HepG2 (cell line): Measurements from ENCODE around the gene TBCCD1. TPM values are rescaled to one million over a fixed set of nuclear protein-coding genes. Genes with fewer than 3 reads are reported as not detected.

Experiments
- AKAP8 ChIP-seq: sonication (generic); formaldehyde crosslinking; IDR thresholded peaks from 2 replicates; pipeline ENCODE4 v1.5.1; 2020; ENCODE audit warnings: mild to moderate bottlenecking, missing genetic modification reagents
- BRCA1 ChIP-seq: sonication (generic); formaldehyde crosslinking; IDR thresholded peaks from 2 replicates; pipeline ENCODE4 v1.4.0; 2020; ENCODE audit warnings: missing genetic modification reagents
- CHCHD3 ChIP-seq: sonication (generic); formaldehyde crosslinking; IDR thresholded peaks from 2 replicates; pipeline ENCODE4 v1.8.0; 2022; ENCODE audit warnings: mild to moderate bottlenecking, missing genetic modification reagents, moderate library complexity
- KDM6A ChIP-seq: IDR thresholded peaks from 2 replicates; pipeline ENCODE4 v1.6.1; 2016; ENCODE audit warnings: low read depth
- MYPOP ChIP-seq: sonication (generic); formaldehyde crosslinking; IDR thresholded peaks from 2 replicates; pipeline ENCODE4 v1.8.1; 2023; ENCODE audit warnings: mild to moderate bottlenecking, moderate library complexity, missing genetic modification reagents
- NR0B2 ChIP-seq: sonication (generic); formaldehyde crosslinking; IDR thresholded peaks from 2 replicates; pipeline ENCODE4 v1.4.0; 2020; ENCODE audit warnings: mild to moderate bottlenecking, missing genetic modification reagents
- NR3C1 ChIP-seq: sonication (generic); formaldehyde crosslinking; IDR thresholded peaks from 2 replicates; pipeline ENCODE4 v1.4.0; 2020; ENCODE audit warnings: missing genetic modification reagents
- PHF5A ChIP-seq: IDR thresholded peaks from one replicate; pipeline ENCODE4 v1.6.1; 2018; ENCODE audit warnings: low read depth, missing genetic modification reagents; ENCODE audit not compliant: unreplicated experiment
- POLR2A ChIP-seq, 2 experiments: IDR thresholded peaks; 2 replicates each; pipeline ENCODE4 v1.6.1; 2011; ENCODE audit warnings: low read depth in 2 of 2, low read length in 2 of 2, mild to moderate bottlenecking in 1 of 2, moderate library complexity in 1 of 2; ENCODE audit not compliant: insufficient read depth in 1 of 2
- SRY ChIP-seq: sonication (generic); formaldehyde crosslinking; IDR thresholded peaks from 2 replicates; pipeline ENCODE4 v1.8.0; 2022; ENCODE audit warnings: mild to moderate bottlenecking, missing genetic modification reagents
- TSC22D2 ChIP-seq: sonication (generic); formaldehyde crosslinking; IDR thresholded peaks from 2 replicates; pipeline ENCODE4 v1.5.1; 2020; ENCODE audit warnings: missing genetic modification reagents, mild to moderate bottlenecking, borderline replicate concordance
- ZMYM2 ChIP-seq: sonication (generic); formaldehyde crosslinking; IDR thresholded peaks from 2 replicates; pipeline ENCODE4 v1.8.0; 2022; ENCODE audit warnings: mild to moderate bottlenecking, missing genetic modification reagents
- ZNF253 ChIP-seq: sonication (generic); formaldehyde crosslinking; IDR thresholded peaks from 2 replicates; pipeline ENCODE4 v1.8.0; 2022; ENCODE audit warnings: mild to moderate bottlenecking, missing genetic modification reagents, borderline replicate concordance
- ZNF318 ChIP-seq: sonication (generic); formaldehyde crosslinking; IDR thresholded peaks from 2 replicates; pipeline ENCODE4 v1.4.0; 2020; ENCODE audit warnings: mild to moderate bottlenecking, missing genetic modification reagents
- ZNF343 ChIP-seq: sonication (generic); formaldehyde crosslinking; IDR thresholded peaks from 2 replicates; pipeline ENCODE4 v1.4.0; 2020; ENCODE audit warnings: mild to moderate bottlenecking, missing genetic modification reagents
- ZNF572 ChIP-seq: sonication (generic); formaldehyde crosslinking; IDR thresholded peaks from 2 replicates; pipeline ENCODE4 v1.5.1; 2020; ENCODE audit warnings: mild to moderate bottlenecking, missing genetic modification reagents
- ZSCAN30 ChIP-seq: sonication (generic); formaldehyde crosslinking; IDR thresholded peaks from 2 replicates; pipeline ENCODE4 v1.5.0; 2020; ENCODE audit warnings: mild to moderate bottlenecking, missing genetic modification reagents
- polyA plus RNA-seq, 8 experiments: library from polyadenylated mRNA; depleted of rRNA in 3 of 8; stranded (reverse) in 7 of 8; unstranded in 1 of 8; fragments of >200 nt; fragmentation: Illumina TruSeq in 4 of 8; extraction: Trizol in 4 of 8; gene quantifications; 2 replicates each; pipeline versions ENCODE4 v1.2.1 to v1.2.3, GENCODE V29; 2011 to 2016; ENCODE audit warnings: low read depth in 4 of 8, missing spikeins in 1 of 8, mixed read lengths in 1 of 8; ENCODE audit not compliant: insufficient read depth in 1 of 8
- total RNA-seq, 5 experiments: library from RNA; depleted of rRNA; stranded (reverse); fragments of >200 nt; fragmentation: Illumina TruSeq; extraction: Trizol; gene quantifications; 2 replicates each; pipeline ENCODE4 v1.2.3, GENCODE V29; 2016; ENCODE audit warnings: low read depth in 1 of 5
- TF ChIP-seq, protein P1 (sequence below): conservative IDR thresholded peaks from 2 replicates; pipeline ENCODE4 v1.6.1; 2018; ENCODE audit warnings: missing genetic modification reagents

TBCCD1 gene
- total and polyA plus RNA-seq, 2 of the 13 experiments (the other 11 are each of a cell fraction or from before 2014, with no cell fraction given), result 13.6 to 16.2 TPM

- TF ChIP-seq MYPOP (CRISPR knock-in tag) (peak; percentile 30; the same call in 1 of the 2 replicates), ZMYM2 (CRISPR knock-in tag) (peak; percentile 65; the same call in 1 of the 2 replicates), TSC22D2 (CRISPR knock-in tag) (peak; percentile 58; the same call in 1 of the 2 replicates), ZNF343 (no peak), BRCA1 (CRISPR knock-in tag) (peak; percentile 24; the same call in 1 of the 2 replicates), SRY (CRISPR knock-in tag) (peak; percentile 94), ZSCAN30 (no peak), ZNF572 (CRISPR knock-in tag) (no peak), NR0B2 (CRISPR knock-in tag) (0 out of 2 replicates have a peak, but pooled peaks have one; percentile 51), CHCHD3 (CRISPR knock-in tag) (0 out of 2 replicates have a peak, but pooled peaks have one; percentile 57), AKAP8 (CRISPR knock-in tag) (peak; percentile 55; the same call in 1 of the 2 replicates), KDM6A (CRISPR knock-in tag) (peak; percentile 99), ZNF253 (CRISPR knock-in tag) (peak; percentile 16), ZNF318 (peak; percentile 80), NR3C1 (CRISPR knock-in tag) (no peak), POLR2A (IDR thresholded peaks at IDR 0.05; ENCODE audit: insufficient read depth in 1 of 2, low read depth in 2 of 2, low read length in 2 of 2) (peak; percentile 76 to 96), PHF5A (CRISPR knock-in tag) (peak; percentile 86)
- TF ChIP-seq, protein P1, sequence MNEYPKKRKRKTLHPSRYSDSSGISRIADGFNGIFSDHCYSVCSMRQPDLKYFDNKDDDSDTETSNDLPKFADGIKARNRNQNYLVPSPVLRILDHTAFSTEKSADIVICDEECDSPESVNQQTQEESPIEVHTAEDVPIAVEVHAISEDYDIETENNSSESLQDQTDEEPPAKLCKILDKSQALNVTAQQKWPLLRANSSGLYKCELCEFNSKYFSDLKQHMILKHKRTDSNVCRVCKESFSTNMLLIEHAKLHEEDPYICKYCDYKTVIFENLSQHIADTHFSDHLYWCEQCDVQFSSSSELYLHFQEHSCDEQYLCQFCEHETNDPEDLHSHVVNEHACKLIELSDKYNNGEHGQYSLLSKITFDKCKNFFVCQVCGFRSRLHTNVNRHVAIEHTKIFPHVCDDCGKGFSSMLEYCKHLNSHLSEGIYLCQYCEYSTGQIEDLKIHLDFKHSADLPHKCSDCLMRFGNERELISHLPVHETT, result peak; percentile 79; the same call in 1 of the 2 replicates
Observed at GRCh38 chr3:186612721-186613636, 45.8 kb upstream of the TBCCD1 start, which contains the start of gene AHSG (continued).
